ENCODE results near the gene MEMO1.
"Not testable (repeated sequence)": the region's sequence is repeated elsewhere in the genome, so short reads cannot be mapped to it uniquely, and the experiment has no call there.

The MEMO1 gene

DNA sequence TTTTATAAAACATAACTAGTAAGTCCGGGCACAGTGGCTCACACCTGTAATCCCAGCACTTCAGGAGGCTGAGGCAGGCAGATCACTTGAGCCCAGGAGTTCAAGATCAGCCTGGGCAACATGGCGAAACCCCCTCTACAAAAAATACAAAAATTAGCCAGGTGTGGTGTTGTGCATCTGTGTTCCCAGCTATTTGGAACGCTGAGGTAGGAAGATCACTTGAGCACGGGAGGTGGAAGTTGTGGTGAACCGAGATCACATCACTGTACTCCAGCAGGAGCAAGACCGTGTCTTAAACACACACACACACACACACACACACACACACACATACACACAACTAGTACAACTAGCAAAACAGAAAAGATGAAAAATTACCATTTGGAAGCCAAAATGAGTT, 103.3 kb downstream of the MEMO1 start:
- DNase-seq (ENCODE audit: low read depth in 2 of 2), result not testable (repeated sequence)

DNA sequence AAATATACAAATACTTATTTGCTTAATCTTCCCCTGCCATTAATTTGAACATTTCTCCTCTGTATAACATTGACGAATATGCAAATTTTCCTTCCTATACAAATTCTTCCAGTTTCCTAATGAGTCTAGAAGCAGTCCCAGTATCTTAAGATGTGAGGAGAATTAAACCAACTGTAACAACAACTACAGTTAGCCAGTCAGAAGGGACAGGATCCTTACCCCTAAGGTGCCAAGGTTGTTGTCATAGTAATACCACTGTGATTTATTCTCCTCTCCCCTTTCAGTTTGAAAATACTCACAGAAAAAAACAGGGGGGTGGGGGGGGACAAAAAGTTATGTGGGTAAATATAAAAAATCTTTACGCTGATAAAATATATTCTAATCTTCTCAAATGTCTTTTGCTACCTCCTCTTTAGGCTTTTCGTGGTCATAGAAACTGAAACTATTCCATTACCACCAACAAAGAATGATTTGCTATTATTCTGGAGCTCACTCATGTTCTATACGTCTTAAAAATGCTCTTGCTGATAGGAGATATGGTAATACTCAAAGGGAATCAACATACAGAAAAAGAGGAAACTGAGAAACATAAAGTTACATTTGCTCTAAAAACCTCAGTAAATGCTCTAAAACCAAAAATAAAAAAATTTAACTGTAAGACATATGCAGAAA, 107.6 kb downstream of the MEMO1 start:
- no peak for DNase-seq (ENCODE audit: low read depth in 2 of 2)

DNA sequence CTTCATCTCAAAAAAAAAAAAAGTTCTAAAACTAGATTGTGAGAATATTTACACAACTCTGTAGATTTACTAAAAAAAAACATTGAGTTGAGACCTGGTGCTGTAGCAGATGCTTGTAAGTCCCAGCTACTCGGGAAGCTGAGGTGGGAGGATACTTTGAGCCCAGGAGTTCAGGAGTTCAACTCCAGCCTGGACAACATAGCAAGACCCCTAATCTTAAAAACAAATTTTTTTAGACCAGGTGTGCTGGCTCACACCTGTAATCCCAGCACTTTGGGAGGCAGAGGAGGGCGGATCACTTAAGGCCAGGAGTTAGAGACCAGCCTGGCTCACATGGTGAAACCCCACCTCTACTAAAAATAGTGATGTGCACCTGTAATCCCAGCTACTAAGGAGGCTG, 108.9 kb downstream of the MEMO1 start:
- DNase-seq (ENCODE audit: low read depth in 2 of 2), result no peak

DNA sequence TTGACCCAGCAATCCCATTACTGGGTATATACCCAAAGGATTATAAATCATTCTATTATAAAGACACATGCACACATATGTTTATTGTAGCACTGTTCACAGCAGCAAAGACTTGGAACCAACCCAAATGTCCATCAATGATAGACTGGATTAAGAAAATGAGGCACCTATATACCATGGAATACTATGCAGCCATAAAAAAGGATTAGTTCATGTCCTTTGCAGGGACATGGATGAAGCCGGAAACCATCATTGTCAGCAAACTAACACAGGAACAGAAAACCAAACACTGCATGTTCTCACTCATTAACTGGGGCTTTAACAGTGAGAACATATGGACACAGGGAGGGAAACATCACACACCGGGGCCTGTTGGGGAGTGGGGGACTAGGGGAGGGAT, 110.7 kb downstream of the MEMO1 start:
- DNase-seq (ENCODE audit: low read depth in 2 of 2), result not testable (repeated sequence)

DNA sequence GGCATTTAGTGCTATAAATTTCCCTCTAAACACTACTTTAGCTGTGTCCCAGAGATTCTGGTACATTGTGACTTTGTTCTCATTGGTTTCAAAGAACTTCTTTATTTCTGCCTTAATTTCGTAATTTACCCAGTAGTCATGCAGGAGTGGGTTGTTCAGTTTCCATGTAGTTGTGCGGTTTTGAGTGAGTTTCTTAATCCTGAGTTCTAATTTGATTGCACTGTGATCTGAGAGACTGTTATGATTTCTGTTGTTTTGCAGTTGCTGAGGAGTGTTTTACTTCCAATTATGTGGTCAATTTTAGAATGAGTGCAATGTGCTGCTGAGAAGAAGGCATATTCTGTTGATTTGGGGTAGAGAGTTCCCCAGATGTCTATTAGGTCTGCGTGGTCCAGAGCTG, 112.5 kb downstream of the MEMO1 start:
- DNase-seq (ENCODE audit: low read depth in 2 of 2), result not testable (repeated sequence)

DNA sequence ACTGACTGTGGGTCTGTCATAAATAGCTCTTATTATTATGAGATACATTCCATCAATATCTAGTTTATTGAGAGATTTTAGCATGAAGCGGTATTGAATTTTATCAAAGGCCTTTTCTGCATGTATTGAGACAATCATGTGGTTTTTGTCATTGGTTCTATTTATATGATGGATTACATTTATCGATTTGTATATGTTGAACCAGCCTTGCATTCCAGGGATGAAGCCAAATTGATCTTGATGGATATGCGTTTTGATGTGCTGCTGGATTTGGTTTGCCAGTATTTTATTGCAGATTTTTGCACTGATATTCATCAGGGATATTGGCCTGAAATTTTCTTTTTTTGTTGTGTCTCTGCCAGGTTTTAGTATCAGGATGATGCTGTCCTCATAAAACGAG, 113.5 kb downstream of the MEMO1 start:
- not testable (repeated sequence) for DNase-seq (ENCODE audit: low read depth in 2 of 2)

DNA sequence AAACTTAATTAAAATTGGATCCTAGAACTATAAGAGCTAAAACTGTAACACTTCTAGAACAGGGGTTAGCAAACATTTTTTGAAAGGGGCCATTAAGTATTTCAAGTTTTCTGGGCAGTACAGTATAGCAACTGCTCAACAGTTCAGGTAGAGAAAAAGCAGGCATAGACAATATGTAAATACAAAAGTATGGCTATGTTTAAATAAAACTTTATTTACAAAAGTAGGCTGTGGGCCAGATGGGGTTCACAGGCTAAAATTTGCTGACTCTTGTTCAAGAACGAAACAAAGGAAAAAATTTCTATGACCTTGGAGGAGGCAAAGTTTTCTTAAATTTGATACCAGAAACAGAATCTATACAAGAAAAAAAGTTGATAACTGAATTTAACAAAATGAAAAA, 114.5 kb downstream of the MEMO1 start:
- no peak for DNase-seq (ENCODE audit: low read depth in 2 of 2)

DNA sequence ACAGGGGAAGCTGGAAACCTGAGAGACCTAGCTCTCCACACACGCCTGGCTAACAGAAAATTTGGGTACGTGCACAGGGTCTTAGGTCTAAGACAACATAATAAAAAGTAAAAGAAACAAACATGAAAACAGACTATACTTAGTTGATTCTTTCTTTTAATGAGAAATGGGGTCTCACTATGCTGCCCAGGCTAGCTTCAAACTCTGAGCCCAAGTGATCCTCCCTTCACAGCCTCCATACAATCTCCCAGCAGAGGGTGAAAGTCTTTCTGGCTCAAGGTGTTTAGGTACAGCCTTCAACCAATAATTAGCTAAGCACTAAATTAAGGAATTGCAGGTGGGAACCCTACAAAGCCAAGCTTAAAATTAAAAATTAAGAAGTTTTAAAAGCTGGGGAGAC, 116.2 kb downstream of the MEMO1 start:
- no peak for DNase-seq (ENCODE audit: low read depth in 2 of 2)

DNA sequence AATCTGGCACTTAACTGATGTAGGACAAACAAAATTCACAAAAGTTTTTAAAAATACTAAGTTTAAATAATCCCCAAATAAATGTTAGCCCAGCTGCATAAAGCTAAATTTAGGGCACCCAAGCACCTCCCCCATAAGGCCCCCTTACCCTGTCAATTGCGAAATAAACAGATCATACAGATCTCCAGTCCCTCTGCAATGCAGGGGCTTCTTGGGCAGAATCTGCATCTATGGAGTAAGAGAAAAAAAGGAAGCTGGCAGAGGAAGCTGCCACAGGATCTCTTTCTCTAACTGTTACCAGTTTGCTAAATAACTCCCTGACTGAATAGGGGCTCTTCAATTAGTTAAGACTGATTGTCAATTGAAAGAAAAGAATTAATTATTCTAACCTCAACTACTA, 117.7 kb downstream of the MEMO1 start:
- DNase-seq (ENCODE audit: low read depth in 2 of 2), result no peak

DNA sequence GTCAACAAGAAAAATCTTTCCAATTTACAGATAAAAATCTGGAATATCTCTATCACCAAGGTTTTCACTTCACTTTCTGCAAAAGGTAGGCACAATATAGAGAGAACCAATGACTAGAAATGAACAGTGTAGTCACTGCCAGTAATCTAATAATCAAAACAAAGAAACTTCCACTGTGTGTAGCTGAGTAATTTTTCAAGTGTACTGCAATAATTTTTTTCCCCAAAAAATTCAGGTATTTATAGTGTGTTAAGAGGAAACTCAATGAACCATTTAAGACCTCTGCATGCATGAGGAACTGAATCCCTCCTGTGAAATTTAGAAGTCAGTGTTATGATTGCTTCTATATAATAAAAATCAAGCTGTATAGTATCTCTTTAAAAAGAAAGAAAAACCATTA, 121.8 kb downstream of the MEMO1 start:
- DNase-seq (ENCODE audit: low read depth in 2 of 2), result no peak

DNA sequence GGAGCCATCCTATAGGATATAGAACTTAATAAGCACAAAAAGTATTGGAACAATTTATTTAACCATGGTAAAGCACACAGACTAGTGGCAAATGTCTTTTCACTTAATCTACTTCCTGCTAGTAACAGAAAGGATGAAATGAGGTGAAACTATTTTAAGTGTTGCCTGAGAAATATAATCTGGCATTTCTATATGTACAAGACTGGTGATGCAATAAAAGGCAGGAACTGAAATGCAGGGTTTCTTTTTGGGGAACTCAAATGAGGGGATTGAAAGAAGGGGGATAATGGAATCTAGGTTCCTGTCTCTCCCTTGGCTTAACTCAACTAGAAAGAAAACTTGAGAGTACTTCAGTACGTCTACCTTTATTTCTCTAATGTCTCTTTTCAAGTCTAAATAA, 122.3 kb downstream of the MEMO1 start:
- DNase-seq (ENCODE audit: low read depth in 2 of 2), result peak in 1 of 2 experiments; percentile 1

DNA sequence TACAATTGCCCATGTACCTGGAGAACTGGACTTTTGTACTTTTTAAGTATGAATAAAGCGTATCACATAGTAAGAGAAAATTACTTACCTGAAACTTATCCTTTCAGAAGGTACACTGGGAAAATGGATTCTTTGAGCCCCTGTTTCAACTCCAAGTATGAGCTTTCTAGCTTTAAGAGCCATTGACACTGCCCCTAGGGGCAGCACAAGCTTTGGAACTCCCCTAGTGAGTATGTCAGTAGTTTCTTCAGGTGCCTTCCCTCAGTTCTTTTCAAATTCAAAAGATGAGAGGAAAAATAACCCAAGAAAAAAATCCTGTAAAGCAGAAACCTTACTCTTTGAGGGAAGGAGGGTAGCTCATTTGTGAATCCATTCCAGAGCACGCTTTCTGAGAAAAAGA, 124.1 kb downstream of the MEMO1 start:
- no peak for DNase-seq (ENCODE audit: low read depth in 2 of 2)

DNA sequence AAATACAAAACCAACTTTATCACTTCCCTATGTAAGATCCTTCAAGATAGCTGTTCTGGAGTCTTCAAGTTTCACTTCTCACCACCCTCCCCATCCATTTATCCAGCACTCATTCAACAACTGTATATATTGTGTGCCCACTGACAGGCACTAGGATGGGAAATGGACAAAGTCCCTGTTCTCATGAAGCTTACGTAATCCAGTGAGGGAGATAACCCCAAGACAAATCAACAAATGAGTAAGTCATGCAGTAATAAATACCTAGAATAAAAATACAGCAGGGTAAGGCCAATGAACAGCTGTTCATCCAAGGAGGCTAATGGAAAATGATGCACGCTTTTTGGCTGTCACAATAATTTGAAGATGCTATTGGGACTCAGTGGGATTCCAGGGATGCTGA, 133.8 kb downstream of the MEMO1 start:
- DNase-seq (ENCODE audit: low read depth in 2 of 2), result no peak

DNA sequence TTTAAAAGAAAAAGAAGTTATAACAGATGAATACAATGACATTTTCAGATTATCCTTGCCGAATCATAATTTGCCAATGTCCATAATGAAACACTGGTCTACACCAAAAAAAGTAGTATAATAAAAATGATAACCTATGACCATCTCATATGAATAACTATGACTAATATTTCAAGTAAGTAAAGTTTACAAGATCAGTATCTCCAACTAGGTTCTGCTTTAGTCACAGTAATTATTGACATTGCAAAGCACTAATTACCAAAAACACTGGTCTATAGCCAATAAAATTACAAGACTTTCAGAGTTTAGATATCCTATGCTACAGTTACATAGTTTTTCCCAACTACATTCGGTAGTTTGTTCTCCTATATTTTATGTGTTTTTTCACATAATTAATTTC, 136.7 kb downstream of the MEMO1 start:
- DNase-seq (ENCODE audit: low read depth in 2 of 2), result no peak

DNA sequence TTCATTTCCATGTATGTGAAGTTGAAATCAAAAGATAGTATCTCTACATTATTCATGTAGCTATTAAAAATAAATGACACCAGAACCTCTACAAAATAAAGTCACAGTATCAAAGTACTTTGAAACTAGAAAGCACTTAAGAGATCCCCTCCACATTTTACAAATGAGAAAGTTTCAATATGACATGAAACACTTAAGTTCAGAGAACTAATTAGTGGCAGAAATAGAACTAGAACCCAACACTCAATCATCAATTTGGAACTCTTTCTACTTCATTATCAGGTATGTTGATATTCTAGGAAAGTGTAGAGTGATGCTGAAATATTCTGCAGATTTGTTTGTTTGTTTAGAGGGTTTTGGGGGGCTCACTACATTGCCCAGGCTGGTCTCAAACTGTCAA, 145.6 kb downstream of the MEMO1 start:
- no peak for DNase-seq (ENCODE audit: low read depth in 2 of 2)

DNA sequence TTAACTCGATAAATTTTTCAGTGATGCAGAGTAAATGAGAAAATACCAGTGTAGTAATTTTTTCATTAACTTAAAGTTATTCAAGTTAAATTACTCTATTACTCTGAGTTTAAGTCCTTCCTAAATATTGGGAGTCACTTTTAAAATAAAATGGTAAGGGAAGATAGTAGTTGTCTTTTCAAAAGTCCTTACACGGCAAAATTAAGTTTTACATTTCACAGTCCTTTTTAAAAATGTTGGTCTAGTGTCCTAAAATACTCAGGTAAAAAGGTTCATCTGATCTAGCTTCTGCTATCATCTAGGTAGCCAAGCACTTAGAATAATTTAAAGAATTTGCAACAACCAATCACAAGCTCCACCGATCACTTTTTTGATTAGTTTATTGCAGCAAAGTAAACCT, 146.9 kb downstream of the MEMO1 start:
- DNase-seq (ENCODE audit: low read depth in 2 of 2), result no peak

DNA sequence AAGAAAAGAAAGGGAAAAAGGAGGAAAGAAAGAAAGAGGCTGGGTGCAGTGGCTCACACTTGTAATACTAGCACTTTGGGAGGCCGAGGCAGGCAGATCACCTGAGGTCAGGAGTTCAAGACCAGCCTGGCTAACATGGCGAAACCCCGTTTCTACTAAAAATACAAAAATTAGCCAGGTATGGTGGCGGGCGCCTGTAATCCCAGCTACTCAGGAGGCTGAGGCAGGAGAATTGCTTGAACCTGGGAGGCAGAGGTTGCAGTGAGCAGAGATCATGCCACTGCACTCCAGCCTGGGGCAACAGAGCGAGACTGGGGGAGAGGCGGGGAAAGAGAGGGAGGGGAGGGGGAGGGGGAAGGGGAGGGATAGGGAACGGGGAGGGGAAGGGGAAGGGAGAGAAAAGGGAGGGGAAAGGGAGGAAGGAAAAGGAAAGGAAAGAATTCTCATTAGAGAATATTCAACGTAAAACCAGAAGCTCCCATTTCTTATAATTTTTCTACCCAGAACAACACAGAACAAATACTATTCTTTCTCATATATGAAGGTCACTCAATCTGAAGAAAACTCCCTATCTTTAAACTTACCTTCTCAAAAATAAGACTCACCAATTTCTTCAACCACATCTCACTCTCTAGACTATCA, 147.7 kb downstream of the MEMO1 start:
- not testable (repeated sequence) for DNase-seq (ENCODE audit: low read depth in 2 of 2)

DNA sequence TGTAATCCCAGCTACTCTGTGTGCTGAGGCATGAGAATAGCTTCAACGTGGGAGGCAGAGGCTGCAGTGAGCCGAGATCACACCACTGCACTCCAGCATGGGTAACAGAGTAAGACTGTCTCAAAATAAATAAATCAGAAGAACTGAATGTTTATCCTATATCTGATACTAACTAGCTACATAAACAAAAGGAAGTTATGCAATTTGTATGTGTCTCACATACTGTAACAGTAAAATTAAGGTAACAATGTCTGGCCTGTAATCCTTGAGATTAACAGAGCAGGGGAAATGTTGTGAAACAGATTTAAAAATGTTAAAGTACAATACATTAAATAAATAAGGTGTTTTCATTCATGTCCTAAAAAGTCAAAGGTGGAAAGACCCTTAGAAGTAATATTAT, 150.8 kb downstream of the MEMO1 start:
- DNase-seq (ENCODE audit: low read depth in 2 of 2), result no peak

DNA sequence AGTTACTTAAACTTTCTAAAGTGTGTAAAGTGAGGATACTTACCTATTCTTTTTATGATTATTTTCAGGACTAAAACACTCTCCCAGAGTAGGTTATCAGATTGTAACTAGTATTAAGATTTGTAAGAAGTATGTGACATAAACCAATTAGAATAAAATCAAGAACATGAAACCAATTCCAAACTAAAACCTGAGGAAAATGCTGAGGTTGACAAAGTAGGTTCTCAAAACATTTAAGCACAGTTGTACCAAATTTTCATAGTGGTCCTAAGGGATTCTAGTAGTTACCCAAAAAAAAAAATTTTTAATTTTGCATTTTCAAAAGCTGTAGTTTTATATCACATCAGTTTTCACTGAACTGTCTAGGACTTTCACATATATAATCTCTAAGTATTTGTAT, 157.3 kb downstream of the MEMO1 start:
- no peak for DNase-seq (ENCODE audit: low read depth in 2 of 2)

DNA sequence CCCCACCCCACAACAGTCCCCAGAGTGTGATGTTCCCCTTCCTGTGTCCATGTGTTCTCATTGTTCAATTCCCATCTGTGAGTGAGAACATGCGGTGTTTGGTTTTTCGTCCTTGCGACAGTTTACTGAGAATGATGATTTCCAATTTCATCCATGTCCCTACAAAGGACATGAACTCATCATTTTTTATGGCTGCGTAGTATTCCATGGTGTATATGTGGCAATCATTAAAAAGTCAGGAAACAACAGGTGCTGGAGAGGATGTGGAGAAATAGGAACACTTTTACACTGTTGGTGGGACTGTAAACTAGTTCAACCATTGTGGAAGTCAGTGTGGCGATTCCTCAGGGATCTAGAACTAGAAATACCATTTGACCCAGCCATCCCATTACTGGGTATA, 168.7 kb downstream of the MEMO1 start:
- DNase-seq (ENCODE audit: low read depth in 2 of 2), result not testable (repeated sequence)

DNA sequence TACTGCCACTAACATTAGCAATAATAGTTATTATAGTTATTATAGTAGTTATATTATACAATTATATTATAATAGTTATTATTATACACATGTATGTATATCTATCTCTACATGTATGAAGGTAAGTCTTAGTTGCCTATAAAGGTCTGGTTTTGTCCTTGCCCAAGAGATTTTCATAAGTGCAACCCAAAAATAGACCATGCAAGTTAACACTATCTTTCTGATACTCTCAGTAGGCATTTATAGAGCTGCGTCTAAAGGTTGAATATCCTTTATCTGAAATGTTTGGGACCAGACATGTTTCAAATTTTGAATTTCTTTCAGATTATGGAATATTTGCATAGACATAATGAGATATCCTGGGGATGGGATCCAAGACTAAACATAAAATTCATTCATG, 175.4 kb downstream of the MEMO1 start:
- DNase-seq (ENCODE audit: low read depth in 2 of 2), result no peak

DNA sequence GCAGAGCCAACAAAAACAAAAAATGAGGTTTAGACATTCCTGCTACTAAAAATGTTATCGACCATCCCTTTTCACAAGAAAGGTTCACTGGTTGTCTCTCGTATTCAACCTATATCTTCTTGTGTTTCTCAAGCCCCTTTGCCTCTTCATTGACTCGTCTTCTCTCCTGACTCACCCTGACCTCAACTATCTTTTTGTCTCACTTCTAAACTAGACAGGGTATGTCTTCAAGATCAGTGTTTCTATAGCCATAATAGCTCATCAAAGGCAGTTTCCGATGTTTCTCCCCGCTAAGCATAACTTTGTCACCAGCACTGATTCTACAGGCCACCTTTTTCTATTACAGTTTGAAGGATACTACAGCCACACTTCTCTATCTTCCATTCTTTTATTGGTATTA, 178.4 kb downstream of the MEMO1 start:
- DNase-seq (ENCODE audit: low read depth in 2 of 2), result no peak

DNA sequence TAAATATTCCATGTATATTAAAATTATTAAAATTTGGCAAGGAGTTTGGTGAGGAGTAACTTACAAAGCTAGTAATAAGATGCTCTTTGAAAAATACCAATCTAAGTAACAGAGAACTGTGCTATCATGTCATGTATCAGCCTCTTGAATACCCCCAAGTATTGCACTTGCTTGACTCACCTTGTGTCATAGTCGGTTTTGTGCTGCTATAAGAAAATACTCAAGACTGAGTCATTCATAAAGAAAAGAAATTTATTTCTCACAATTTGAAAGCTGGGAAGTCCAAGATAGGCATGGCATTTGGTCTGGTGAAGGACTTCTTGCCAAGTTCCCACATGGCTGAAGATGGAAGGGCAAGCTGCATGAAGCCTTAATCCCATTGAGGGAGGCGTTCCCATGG, 179.2 kb downstream of the MEMO1 start:
- no peak for DNase-seq (ENCODE audit: low read depth in 2 of 2)

DNA sequence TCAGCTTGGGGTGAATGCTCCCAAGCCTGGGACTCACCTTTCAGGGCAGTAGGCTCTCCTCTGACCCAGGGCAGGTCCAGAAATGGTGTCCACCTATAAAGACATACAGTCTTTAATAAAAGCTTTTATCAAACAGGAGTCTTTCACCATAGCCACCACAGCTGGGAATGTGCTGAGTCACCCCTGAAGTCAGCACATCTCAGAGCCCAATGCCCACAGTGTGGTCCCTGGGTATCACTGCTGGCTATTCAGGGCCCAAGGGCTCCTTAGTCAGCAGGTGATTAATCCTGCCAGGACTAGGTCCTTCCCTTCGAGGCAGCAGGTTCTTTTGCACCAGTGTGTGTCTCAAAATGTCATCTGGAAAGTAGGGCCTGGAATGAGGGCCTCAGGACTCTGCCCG, 181.9 kb downstream of the MEMO1 start:
- DNase-seq (ENCODE audit: low read depth in 2 of 2), result no peak

Measured in fibroblast of skin of left quadriceps (primary cell).